ENCODE data around the gene PLOD2.

GRCh38 chr3:146033950-146034349 is 127.0 kb downstream of the PLOD2 start:
- TF ChIP-seq CTCF (IDR thresholded peaks at IDR 0.05; ENCODE audit: low read depth, low read length, poor library complexity, severe bottlenecking), result no peak
- TF ChIP-seq EZH2phosphoT487 (IDR thresholded peaks at IDR 0.05; ENCODE audit: borderline replicate concordance, low read length), result no peak

All from DOHH2 (cell line).